Left ventricle myocardium superior (tissue), 1 donor: Measurements from ENCODE around the gene DLG2. TPM values are rescaled to one million over a fixed set of nuclear protein-coding genes. Genes with fewer than 3 reads are reported as not detected.

ENCODE experiments used
- ATAC-seq: fragments of 200-7000 bp; cut with Tn5 transposase; one replicate; pipeline ENCODE4 v1.9.1; 2020; ENCODE audit warnings: mild to moderate bottlenecking, moderate library complexity
- DNase-seq: peaks from one replicate; pipeline ENCODE4 v3.0.0-alpha.2; 2020
- intact Hi-C: fragments of 100-400 bp; cut with micrococcal nuclease; formaldehyde crosslinking; loops from one replicate; pipeline ENCODE4 v1.11.0; 2022
- total RNA-seq: library from RNA; stranded (reverse); fragmentation: NEBNext Ultra II Directional; extraction: Animal tissue kit (Norgen Biotek cat#: 25700); gene quantifications from one replicate; pipeline ENCODE4 v1.2.1, GENCODE V29; 2021
- donor health status: DM: no; HTN: yes; CAD: no; lungs with severe emphysema.

The DLG2 gene
- total RNA-seq, 1 donor from 2014 or later = 5.7 TPM

- DNase-seq (no peak), ATAC-seq (no peak)
- intact Hi-C loops = no loop called here
Observed at GRCh38 chr11:84130646-84131427, 1496.3 kb downstream of the DLG2 start.

- intact Hi-C loops = no loop called here
Observed at GRCh38 chr11:84129961-84130576, 1497.1 kb downstream of the DLG2 start.

GRCh38 chr11:84128840-84129239 lies 1498.3 kb downstream of the DLG2 start:
- intact Hi-C loops = no loop called here
- no peak for ATAC-seq
- no peak for DNase-seq

More at GRCh38 chr11:84129961-84130576, 1497.1 kb downstream of the DLG2 start:
- ATAC-seq = no peak
- no peak for DNase-seq

- intact Hi-C loops = no loop called here
- ATAC-seq (no peak), DNase-seq (no peak)
Observed at GRCh38 chr11:84117394-84117793, 1509.8 kb downstream of the DLG2 start.

- ATAC-seq = no peak
- DNase-seq = no peak
- intact Hi-C loops = no loop called here
Observed at GRCh38 chr11:84106541-84106940, 1520.6 kb downstream of the DLG2 start.

- DNase-seq = no peak
- no peak for ATAC-seq
- intact Hi-C loops = no loop called here
Observed at GRCh38 chr11:84105148-84105547, 1522.0 kb downstream of the DLG2 start.

GRCh38 chr11:84103096-84103495 lies 1524.0 kb downstream of the DLG2 start:
- ATAC-seq (no peak), DNase-seq (no peak)
- intact Hi-C loops = no loop called here

- DNase-seq (no peak), ATAC-seq (no peak)
- intact Hi-C loops = no loop called here
Observed at GRCh38 chr11:84097186-84097585, 1530.0 kb downstream of the DLG2 start.

GRCh38 chr11:84091212-84091986 lies 1535.7 kb downstream of the DLG2 start:
- DNase-seq (no peak), ATAC-seq (no peak)
- intact Hi-C loops = no loop called here

GRCh38 chr11:84089072-84090057 lies 1537.8 kb downstream of the DLG2 start:
- peak; percentile 15 for ATAC-seq

GRCh38 chr11:84071851-84072250 lies 1555.3 kb downstream of the DLG2 start:
- intact Hi-C loops = no loop called here
- no peak for DNase-seq
- ATAC-seq = no peak

More at GRCh38 chr11:84089072-84090057, 1537.8 kb downstream of the DLG2 start:
- intact Hi-C loops = no loop called here
- DNase-seq = no peak

GRCh38 chr11:84069048-84069447 lies 1558.1 kb downstream of the DLG2 start:
- DNase-seq (no peak), ATAC-seq (no peak)
- intact Hi-C loops = no loop called here

- intact Hi-C loops = no loop called here
- no peak for DNase-seq
- ATAC-seq = no peak
Observed at GRCh38 chr11:84061726-84062125, 1565.4 kb downstream of the DLG2 start.

- no peak for ATAC-seq
Observed at GRCh38 chr11:84056653-84057376, 1570.3 kb downstream of the DLG2 start.

GRCh38 chr11:84045146-84045545 lies 1582.0 kb downstream of the DLG2 start:
- no peak for ATAC-seq
- intact Hi-C loops = no loop called here
- no peak for DNase-seq

More at GRCh38 chr11:84056653-84057376, 1570.3 kb downstream of the DLG2 start:
- intact Hi-C loops = no loop called here
- no peak for DNase-seq

- no peak for ATAC-seq
- intact Hi-C loops = no loop called here
Observed at GRCh38 chr11:84044706-84045105, 1582.4 kb downstream of the DLG2 start.

GRCh38 chr11:84036664-84037194 lies 1590.4 kb downstream of the DLG2 start:
- intact Hi-C loops = no loop called here
- no peak for ATAC-seq
- no peak for DNase-seq

More at GRCh38 chr11:84044706-84045105, 1582.4 kb downstream of the DLG2 start:
- DNase-seq = no peak

GRCh38 chr11:84035645-84036044 lies 1591.5 kb downstream of the DLG2 start:
- ATAC-seq = no peak
- intact Hi-C loops = no loop called here
- no peak for DNase-seq
